Right lobe of liver (tissue), 4 donors: ENCODE measurements around the gene METTL4.

Experiments used
- CTCF ChIP-seq, 4 donors: fragments of 200-600 bp in 3 of 4; fragments of 450-650 bp in 1 of 4; IDR thresholded peaks; one replicate each; pipeline versions ENCODE4 v1.5.1 to v1.8.0; 2016 to 2022; ENCODE audit warnings: antibody characterized with exemption in 4 of 4, mild to moderate bottlenecking in 2 of 4
- POLR2A ChIP-seq: fragments of 450-650 bp; IDR thresholded peaks from one replicate; pipeline ENCODE4 v1.6.1; 2017; ENCODE audit warnings: antibody characterized with exemption, mild to moderate bottlenecking
- donor health status: DM: no; HTN: no; CAD: no.
- donor health status: DM: no; HTN: no; CAD: no.
- donor health status: DM: no; HTN: yes; CAD: no.

DNA sequence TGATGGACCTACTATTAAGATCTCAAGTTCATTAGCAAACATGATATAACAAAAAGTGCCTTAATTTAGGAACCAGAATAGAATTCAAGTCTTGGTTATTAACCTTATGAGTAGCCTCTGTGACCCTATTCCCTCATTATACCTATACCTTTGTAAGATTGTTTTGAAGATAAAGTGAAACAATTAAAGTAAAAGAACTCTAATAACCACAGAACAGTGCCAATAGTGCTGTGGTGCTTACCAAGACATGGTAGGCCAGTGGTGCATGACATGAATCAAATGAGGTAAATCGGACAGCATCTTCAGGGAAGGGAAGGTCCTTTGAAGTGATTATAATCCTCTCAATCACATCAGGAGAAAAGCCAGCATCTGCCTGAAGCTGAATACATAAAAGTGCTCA, 36.4 kb downstream of the METTL4 start:
- no peak for TF ChIP-seq CTCF (IDR thresholded peaks at IDR 0.05)
- TF ChIP-seq POLR2A = no peak
